Stomach smooth muscle (tissue), 2 donors: Measurements from ENCODE around the gene KAZN.

Source experiments
- H3K27ac ChIP-seq: one replicate; pipeline ENCODE4 v1.7.0; 2013; ENCODE audit warnings: mild to moderate bottlenecking, low read length, inconsistent platforms
- H3K27me3 ChIP-seq, 2 donors: one replicate each; pipeline ENCODE4 v1.7.0; 2013; ENCODE audit warnings: low read length in 2 of 2; ENCODE audit not compliant: insufficient read depth in 2 of 2, control insufficient read depth in 1 of 2
- H3K36me3 ChIP-seq, 2 donors: one replicate each; pipeline ENCODE4 v1.7.0; 2013; ENCODE audit warnings: low read length in 2 of 2; ENCODE audit not compliant: control insufficient read depth in 2 of 2, insufficient read depth in 2 of 2
- H3K4me1 ChIP-seq: one replicate; pipeline ENCODE4 v1.7.0; 2013; ENCODE audit warnings: low read length; ENCODE audit not compliant: control insufficient read depth, insufficient read depth
- H3K4me3 ChIP-seq, 2 donors: one replicate each; pipeline ENCODE4 v1.7.0; 2013; ENCODE audit warnings: low read length in 2 of 2
- H3K9ac ChIP-seq, 2 donors: one replicate each; pipeline ENCODE4 v1.7.0; 2013; ENCODE audit warnings: low read length in 2 of 2, mild to moderate bottlenecking in 1 of 2
- H3K9me3 ChIP-seq, 2 donors: one replicate each; pipeline ENCODE4 v1.7.0; 2013; ENCODE audit warnings: low read length in 2 of 2; ENCODE audit not compliant: control insufficient read depth in 2 of 2
- donor health status: healthy.
- donor health status: Pancreatic carcinoma.

The KAZN gene

GRCh38 chr1:14851760-14852159 is 253.3 kb downstream of the KAZN start:
- no peaks in the 10 kb centered on the region for H3K36me3 ChIP-seq
- H3K27me3 ChIP-seq: peaks cover 0 to 8% of the 10 kb centered on the region in 2 donors
- H3K9ac ChIP-seq: no peak overlapping the region
- H3K4me3 ChIP-seq: no peak overlapping the region
- no peaks in the 10 kb centered on the region for H3K9me3 ChIP-seq
- no peak overlapping the region for H3K27ac ChIP-seq
- no peaks in the 10 kb centered on the region for H3K4me1 ChIP-seq

GRCh38 chr1:14852291-14852690 is 253.8 kb downstream of the KAZN start:
- Histone ChIP-seq H3K27me3 (peaks cover 0 to 8% of the 10 kb centered on the region in 2 donors), H3K9ac (no peak overlapping the region), H3K4me3 (no peak overlapping the region), H3K27ac (no peak overlapping the region), H3K4me1 (no peaks in the 10 kb centered on the region), H3K36me3 (no peaks in the 10 kb centered on the region), H3K9me3 (no peaks in the 10 kb centered on the region)

GRCh38 chr1:14853518-14853917 is 255.0 kb downstream of the KAZN start:
- no peak overlapping the region for H3K4me3 ChIP-seq
- peaks cover 0 to 6% of the 10 kb centered on the region in 2 donors for H3K27me3 ChIP-seq
- no peaks in the 10 kb centered on the region for H3K36me3 ChIP-seq
- no peaks in the 10 kb centered on the region for H3K9me3 ChIP-seq
- no peak overlapping the region for H3K9ac ChIP-seq
- H3K4me1 ChIP-seq: no peaks in the 10 kb centered on the region
- H3K27ac ChIP-seq: no peak overlapping the region

GRCh38 chr1:14855268-14855667 is 256.8 kb downstream of the KAZN start:
- Histone ChIP-seq H3K9ac (no peak overlapping the region), H3K4me3 (no peak overlapping the region), H3K36me3 (no peaks in the 10 kb centered on the region), H3K27me3 (peaks cover 0 to 5% of the 10 kb centered on the region in 2 donors), H3K4me1 (no peaks in the 10 kb centered on the region), H3K27ac (no peak overlapping the region), H3K9me3 (no peaks in the 10 kb centered on the region)

- no peak overlapping the region for H3K4me3 ChIP-seq
- no peaks in the 10 kb centered on the region for H3K36me3 ChIP-seq
- H3K4me1 ChIP-seq: no peaks in the 10 kb centered on the region
- H3K9ac ChIP-seq: no peak overlapping the region
- no peaks in the 10 kb centered on the region for H3K9me3 ChIP-seq
- H3K27ac ChIP-seq: no peak overlapping the region
- H3K27me3 ChIP-seq: peaks cover 0 to 5% of the 10 kb centered on the region in 2 donors
Observed at GRCh38 chr1:14855801-14856200, 257.3 kb downstream of the KAZN start.

GRCh38 chr1:14857436-14858195 is 259.1 kb downstream of the KAZN start:
- Histone ChIP-seq H3K36me3 (no peaks in the 10 kb centered on the region), H3K27me3 (peaks cover 0 to 5% of the 10 kb centered on the region in 2 donors), H3K4me1 (no peaks in the 10 kb centered on the region), H3K4me3 (no peak overlapping the region), H3K9ac (no peak overlapping the region), H3K9me3 (no peaks in the 10 kb centered on the region), H3K27ac (no peak overlapping the region)

- H3K27ac ChIP-seq: no peak overlapping the region
- no peaks in the 10 kb centered on the region for H3K4me1 ChIP-seq
- H3K27me3 ChIP-seq: peaks cover 0 to 6% of the 10 kb centered on the region in 2 donors
- no peak overlapping the region for H3K9ac ChIP-seq
- no peaks in the 10 kb centered on the region for H3K9me3 ChIP-seq
- H3K4me3 ChIP-seq: no peak overlapping the region
- H3K36me3 ChIP-seq: no peaks in the 10 kb centered on the region
Observed at GRCh38 chr1:14862114-14862771, 263.8 kb downstream of the KAZN start.

GRCh38 chr1:14865106-14865505 is 266.6 kb downstream of the KAZN start:
- peaks cover 0 to 10% of the 10 kb centered on the region in 2 donors for H3K27me3 ChIP-seq
- H3K9ac ChIP-seq: no peak overlapping the region
- H3K4me3 ChIP-seq: no peak overlapping the region
- H3K36me3 ChIP-seq: no peaks in the 10 kb centered on the region
- no peak overlapping the region for H3K27ac ChIP-seq
- H3K9me3 ChIP-seq: no peaks in the 10 kb centered on the region
- H3K4me1 ChIP-seq: no peaks in the 10 kb centered on the region

GRCh38 chr1:14866911-14867612 is 268.6 kb downstream of the KAZN start:
- no peaks in the 10 kb centered on the region for H3K36me3 ChIP-seq
- H3K27me3 ChIP-seq: peaks cover 0 to 10% of the 10 kb centered on the region in 2 donors
- H3K4me1 ChIP-seq: no peaks in the 10 kb centered on the region

GRCh38 chr1:14869187-14869586 is 270.7 kb downstream of the KAZN start:
- H3K9me3 ChIP-seq: no peaks in the 10 kb centered on the region
- H3K36me3 ChIP-seq: no peaks in the 10 kb centered on the region
- no peak overlapping the region for H3K4me3 ChIP-seq
- H3K27ac ChIP-seq: no peak overlapping the region
- H3K27me3 ChIP-seq: peaks cover 0 to 6% of the 10 kb centered on the region in 2 donors
- no peaks in the 10 kb centered on the region for H3K4me1 ChIP-seq
- H3K9ac ChIP-seq: no peak overlapping the region

More at GRCh38 chr1:14866911-14867612, 268.6 kb downstream of the KAZN start:
- Histone ChIP-seq H3K4me3 (no peak overlapping the region), H3K9ac (no peak overlapping the region), H3K27ac (no peak overlapping the region), H3K9me3 (no peaks in the 10 kb centered on the region)
